ENCODE data around the gene TP53.
A peak's percentile ranks its signal among the peaks of the same experiment; 100 is the strongest.

The TP53 gene

DNA sequence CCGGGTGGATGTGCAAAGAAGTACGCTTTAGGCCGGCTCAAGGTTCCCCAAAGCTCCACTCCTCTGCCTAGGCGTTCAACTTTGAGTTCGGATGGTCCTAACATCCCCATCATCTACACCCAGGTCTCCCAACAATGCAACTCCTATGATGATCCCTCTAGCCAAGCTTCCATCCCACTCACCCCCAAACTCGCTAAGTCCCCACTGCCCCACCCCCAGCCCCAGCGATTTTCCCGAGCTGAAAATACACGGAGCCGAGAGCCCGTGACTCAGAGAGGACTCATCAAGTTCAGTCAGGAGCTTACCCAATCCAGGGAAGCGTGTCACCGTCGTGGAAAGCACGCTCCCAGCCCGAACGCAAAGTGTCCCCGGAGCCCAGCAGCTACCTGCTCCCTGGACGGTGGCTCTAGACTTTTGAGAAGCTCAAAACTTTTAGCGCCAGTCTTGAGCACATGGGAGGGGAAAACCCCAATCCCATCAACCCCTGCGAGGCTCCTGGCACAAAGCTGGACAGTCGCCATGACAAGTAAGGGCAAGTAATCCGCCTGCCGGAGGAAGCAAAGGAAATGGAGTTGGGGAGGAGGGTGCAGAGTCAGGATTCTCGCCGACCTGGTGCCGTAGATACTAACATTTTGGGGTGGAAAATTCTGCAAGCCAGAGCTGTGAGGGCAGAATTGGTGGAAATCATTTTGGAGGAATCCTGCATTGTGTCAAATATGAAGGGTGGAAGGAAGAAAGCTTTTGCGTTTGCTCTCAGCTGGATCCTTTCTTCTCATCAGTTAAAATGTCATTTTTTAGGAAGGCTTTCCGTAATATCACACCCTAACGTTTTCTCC lies at the start of gene TP53:
TSS of gene TP53 (minus strand) at position 419 of the 836 bp plus-strand sequence. CDS start 10,896 bp downstream, outside the sequence.
- peak; percentile 90 for DNase-seq

DNA sequence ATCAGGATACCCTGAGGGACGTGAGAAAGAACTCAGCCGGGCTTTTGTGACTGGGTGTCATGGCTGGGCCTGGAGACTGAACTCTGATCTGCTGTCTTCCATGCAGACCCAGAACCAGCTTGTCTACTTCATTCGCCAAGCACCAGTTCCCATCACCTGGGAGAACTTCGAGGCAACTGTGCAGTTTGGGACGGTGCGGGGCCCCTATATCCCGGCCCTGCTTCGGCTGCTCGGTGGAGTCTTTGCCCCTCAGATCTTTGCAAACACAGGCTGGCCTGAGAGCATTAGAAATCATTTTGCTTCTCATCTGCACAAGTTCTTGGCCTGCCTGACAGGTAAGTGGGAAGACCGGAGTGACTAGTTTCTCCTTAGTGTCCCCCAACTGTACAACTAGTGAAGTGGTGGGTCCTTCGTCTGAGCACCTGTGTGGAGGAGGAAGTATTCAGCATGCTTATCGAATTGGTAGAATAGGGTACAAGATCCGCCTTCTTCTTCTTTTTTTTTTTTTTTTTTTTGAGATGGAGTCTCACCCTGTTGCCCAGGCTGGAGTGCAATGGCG lies 45.8 kb upstream of the TP53 start:
- no peak for DNase-seq

DNA sequence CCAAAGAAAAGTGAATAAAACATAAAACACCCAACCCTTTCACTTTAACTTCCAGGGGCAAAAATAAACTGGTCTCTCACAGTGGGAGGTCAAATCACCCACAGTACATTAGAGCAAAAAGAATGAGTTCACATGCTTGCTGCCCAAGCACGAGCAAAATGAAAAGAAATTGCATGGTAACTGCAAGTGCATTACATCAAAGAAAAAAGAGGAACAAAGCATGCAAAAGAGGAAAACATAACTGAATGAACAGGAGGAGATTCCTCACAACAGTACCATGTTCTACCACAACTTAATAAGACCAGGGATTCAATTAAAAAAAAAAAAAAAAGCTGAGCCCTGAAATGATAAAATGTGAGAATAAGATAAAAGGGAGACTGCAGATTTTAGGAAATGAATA lies 42.5 kb upstream of the TP53 start:
- no peak for DNase-seq

DNA sequence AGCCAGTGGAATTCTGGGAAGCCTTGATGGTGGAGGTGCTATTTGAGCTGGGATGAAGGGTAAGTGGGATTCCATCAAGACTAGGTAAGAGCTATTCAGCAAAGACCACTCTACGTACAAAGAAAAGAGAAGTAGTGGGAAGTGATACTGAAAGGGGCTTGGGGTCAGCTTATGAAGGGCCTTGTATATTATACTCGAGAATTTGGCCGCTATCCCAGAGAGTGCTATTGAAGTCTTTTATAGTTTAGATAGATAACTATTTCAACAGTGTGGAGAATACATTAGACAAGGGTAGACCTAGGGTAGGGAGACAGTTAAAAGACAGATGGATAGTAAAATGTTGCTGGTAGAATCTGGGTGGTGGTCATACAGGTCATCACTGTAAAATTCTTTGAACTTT lies 40.6 kb upstream of the TP53 start:
- no peak for DNase-seq

DNA sequence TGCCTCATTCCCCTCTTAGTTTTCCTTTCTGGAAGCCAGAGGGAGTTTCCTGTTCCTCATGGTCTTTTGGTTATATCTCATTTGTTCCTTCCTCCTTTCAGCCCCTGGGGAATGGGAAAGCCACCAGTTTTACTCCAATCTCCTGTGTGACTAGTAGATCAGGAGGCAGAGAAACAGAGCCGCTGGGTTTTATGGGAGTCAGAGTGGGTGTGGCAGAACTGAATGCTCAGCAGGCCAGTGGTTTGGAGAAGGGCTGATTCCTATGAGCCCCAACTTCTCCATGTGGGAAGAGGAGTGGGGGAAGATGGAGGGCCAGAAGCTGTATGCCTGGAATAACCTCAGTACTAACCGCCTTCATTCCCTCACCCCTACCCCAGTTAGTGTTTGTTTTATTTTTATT lies 34.3 kb upstream of the TP53 start:
- no peak for DNase-seq

DNA sequence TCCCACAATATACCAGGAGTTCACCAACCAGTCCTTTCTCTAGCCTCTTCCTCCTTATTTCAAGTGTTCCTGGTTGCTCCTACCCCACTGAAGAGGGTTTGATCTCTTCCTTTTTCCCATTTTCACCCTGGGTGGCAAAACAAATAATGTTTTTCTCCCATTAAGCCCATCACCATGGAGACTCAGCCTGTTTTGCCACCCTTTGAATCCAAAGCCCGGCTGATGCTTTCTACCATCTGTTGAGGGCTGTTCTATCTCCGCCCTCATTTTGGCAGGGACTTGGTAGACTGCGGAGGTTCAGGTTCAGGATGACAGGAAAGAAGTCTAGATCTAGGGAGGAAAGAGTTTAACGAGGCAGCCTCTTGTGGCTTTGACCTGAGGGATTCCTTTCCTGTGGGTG lies 32.8 kb upstream of the TP53 start:
- DNase-seq, result no peak

DNA sequence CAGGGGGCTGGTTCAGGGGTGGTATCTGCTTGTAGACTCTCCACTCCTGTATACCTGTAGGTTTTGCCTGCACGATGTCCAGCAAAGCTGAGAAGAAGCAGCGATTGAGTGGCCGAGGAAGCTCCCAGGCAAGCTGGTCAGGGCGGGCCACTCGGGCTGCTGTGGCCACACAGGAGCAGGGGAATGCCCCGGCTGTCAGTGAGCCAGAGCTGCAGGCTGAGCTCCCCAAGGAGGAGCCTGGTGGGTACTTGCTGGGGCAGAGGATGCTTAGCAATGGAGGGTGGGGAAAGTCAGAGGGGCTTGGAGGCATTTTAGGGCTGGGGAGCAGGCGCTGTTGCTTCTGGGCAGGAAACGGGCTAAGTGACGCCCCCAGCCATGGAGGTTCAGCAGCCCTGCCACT lies 32.4 kb upstream of the TP53 start:
- DNase-seq, result no peak

DNA sequence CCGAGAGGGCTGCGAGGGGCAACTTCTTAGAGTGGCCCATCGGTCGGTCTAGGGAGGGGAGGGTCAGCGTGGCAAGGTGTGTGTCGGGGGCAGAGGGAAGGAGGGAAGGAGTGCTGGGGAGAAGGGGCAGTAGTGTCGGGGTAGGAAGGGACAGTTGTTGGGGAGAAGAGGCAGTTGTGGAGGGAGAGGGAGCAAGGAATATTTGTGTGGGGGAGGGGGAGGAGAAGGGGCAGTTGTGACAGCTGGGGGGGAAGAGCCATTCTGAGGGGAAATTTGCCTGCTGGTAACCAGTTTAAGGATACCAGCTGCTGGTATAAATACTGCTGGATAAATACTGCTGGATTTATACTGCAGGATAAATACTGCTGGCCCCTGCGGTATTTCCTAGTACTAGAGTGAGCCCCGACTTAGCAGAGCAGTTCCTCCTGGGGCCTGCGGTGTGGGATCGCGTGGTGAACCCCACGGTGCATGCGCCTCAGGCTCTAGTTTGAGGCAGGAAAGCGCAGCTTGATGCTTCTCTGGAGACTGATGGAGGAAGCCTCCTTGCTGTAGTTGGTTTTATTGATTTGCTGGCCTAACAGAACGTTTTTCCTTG lies 30.6 kb upstream of the TP53 start:
- peak; percentile 13 for DNase-seq

DNA sequence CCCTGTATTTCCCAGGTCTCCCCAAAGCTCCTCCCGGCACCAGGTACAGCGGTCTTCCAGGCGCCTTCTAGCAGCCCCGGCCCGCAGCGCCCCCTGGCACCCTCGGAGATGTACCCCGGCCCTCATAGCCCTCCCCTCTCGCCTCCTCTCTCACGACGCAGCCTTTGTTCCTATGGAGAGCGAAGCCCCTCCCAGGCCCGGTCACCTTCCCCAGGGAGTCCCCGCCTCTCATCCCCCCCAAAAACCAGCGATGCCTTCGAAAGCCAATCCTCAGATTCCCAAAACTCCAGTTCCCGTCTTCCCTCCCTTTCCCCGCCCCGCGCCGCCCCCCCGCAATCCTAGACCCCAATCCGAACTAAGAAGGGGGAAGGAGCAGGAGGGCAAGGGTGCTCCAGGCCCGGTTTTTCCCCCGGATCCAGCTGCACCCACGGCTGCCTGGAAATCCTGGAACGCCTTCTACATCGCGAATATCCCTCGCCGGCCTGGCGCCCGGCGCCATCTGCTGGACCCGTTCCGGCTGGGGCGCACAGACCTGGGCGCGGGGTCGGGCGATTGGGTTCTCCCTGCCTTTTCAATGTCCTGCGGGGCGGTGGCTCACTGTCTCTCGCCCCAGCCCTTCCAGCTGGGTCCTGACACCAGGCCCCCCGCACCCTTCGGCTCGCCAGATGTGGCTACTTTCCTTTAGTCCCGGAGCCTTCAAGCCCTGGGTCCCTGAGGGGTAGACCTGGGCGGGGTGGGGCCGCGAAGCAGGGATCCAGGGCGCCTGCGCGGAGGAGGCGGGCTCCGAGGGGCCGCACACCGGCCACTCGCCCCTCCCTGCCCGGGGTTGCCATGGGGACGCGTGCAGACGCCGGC lies 29.8 kb upstream of the TP53 start, which contains the start of gene DNAH2:
TSS of gene DNAH2 (plus strand) at position 844 of the 855 bp plus-strand sequence. CDS start 1,991 bp downstream, outside the sequence.
- DNase-seq, result peak; percentile 12

DNA sequence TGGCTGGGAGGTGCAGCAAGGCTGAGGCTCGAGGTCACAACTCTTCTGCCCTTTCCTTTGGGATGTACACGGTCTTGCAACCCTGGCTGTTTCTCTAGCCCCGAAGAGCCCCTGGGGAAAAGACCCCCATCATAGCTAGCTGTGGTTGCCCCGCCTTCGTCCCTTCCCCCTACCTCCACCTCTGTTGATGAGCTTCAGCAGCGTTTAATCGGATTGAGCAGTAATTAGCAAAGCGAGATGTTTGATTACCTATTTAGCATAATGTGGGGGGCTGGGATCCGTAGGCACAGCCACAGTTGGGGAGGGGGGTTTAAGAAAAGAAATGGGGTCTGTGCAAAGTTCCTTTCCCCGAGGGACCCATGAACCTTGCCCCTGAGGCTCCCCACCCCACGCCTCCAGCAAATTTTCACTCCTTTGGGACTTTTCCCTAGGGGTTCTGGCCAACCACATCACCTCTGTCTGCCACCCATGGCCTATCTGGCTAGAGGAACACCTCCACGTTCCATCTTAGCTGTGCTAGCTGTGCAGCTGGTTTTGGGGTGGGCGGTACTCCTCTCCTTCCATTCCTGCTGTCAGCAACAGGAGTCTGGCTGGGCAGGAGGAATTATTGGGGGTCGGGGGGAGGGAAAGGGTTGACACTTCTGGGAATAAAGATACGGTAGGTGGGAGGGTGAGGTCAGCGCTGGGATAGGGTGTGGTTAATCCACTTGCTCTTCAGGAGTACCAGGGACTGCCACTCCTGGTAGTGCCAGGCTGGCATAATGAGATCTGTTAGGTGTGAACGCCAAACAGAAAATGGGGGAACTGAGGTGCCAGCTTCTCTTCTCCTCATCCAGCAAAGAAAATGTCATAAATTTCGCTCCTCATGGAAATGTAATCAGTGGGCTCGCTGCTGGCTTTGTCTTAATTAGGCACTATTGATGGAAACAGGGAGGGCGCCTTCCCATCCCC lies 28.9 kb upstream of the TP53 start:
- DNase-seq, result no peak

DNA sequence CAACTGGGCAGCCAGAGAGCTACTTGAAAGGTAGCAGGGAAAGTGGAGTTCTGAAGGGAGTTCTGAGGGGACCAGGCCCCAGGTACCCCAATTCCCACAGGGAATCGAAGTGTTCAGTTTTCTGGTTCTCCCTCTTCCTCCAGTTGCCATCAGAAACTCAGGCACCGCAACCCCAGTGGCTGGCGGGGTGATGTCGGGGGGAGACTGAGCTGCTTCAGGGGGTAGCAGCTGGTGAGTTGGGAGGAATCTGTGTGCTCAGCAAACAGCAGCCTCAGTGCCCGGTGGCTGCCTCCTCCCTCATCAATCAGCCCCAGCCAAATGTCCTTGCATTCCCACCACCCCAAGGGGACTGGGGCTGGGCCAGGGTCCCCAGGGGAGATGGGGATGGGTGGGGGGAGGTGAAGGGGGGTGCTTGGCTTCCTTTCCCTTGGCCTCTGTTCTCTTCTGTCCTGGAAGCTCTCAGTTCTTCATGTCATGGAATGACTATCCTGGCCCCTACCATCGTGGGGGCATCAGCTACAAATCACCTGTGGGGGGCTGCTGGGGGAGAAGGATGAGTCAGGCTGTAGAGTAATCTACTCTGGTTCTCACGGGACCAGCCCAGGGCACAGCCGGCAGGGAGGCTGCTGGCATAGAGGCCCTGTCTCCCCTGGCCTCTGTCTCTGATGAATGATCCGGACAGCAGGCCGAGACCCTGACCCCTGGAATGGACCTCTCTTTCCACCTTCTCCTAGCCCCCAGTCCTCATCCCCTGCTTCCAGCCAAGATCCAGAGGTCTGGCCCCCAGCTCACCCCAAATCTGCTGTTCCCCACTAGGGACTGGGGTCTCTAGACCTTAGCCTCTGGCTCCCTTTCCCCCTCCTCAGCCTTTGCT lies 27.7 kb upstream of the TP53 start:
- no peak for DNase-seq

DNA sequence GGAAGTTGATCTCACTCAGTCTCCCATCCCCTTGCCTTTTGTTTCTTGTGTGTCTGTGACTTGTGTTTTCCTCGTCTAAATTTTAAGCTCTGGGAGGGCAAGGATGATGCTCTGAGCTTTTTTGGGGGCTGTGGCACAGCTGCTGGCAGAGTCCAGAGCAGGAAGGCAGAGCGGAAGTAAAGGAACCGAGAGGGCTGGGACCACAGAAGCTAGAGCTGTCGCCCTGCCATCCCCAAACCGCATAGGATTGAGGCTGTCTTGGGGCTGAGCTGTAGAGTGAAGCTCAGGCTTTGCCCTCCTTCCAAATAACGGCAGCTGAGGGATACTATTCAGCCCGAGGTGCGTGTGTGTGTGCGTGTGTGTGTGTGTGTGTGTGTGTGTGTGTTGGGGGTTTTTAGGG lies 26.5 kb upstream of the TP53 start:
- no peak for DNase-seq

DNA sequence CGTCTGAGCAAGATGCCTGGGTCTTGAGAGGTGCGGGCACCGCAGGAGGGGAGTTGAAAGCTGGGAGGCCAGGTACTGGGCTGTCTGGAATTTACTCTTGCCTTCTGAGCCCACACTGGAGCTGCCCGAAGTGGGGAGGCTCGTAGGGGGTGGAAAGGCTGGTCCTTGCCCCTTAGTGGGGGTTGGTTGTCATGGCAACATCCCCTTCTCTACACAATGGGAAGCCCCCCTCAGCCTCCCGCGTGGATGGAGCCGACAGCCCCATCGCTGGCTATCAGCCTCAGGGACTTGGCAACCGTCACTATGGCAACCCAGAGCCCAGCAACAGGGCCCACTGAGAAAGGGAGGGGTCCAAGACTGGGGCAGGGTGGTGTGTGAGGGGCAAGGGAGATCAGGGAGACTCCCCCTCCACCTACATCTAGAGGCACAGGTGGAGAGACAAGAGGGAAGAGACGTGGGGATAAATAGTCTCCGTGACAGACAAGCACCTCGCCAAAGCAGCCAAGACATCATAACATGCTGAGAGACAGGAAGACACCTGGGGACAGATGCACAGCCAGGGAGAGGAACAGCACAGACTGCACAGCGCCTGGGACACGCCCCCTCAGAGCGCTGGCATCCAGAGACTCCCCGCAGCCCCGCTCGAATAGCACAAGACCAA lies 25.0 kb upstream of the TP53 start:
- DNase-seq, result no peak

DNA sequence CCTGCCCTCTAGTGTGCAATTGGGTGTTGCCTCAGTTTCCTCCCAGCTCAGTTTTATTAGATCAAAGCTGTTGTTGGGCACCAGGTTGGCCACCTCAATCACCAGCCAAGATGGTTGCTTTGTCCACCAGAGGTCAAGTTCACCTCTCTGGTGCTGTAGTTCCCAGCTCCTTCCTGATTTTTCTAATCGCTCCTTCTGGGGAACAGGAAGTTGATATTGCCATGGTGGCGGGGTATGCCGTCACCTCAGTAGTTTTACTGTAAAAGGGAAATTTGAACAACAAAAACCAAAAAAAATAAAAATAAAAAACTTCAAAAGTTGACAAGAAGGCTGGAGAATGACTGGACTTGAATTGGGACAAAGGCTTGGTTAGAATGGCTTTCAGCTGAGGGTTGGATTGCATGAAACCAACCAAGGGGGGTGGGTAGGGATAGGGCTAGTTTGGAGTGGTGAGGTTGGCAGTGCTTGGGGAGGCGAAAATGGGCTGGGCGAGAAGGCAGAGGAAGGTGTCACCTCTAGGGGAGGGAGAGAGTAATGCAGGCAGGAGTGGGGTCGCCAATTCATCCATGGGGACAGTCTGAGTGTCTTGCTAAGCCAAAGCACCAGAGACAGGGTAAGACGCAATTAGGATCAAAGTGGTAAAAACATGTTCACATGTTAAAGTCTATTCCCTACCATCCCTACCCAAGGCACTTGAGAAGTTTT lies 23.9 kb upstream of the TP53 start:
- no peak for DNase-seq

DNA sequence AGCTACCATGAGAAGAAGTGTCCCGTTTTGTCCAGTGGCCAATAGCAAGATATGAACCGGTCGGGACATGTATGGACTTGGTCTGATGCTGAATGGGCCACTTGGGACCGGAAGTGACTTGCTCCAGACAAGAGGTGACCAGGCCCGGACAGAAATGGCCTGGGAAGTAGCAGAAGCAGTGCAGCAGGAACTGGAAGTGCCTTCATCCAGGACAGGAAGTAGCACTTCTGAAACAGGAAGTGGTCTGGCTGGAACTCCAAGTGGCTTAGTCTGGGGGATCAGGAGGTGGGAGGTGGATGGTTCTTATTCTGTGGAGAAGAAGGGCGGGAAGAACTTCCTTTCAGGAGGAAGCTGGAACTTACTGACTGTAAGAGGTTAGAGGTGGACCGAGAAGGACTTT lies 23.0 kb upstream of the TP53 start:
- no peak for DNase-seq

DNA sequence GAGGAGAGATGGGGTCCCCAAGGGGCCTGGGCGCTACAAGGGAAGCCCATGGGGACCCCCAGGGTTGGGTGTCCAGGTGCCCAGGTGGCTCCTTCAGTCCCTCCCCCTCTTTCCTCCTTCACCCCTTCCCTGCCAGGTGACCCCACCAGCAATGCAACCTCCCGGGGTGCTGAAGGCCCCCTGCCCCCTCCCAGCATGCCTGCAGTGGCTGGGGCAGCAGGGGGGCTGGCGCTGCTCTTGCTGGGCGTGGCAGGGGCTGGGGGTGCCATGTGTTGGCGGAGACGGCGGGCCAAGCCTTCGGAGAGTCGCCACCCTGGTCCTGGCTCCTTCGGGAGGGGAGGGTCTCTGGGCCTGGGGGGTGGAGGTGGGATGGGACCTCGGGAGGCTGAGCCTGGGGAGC lies 21.7 kb upstream of the TP53 start:
- no peak for DNase-seq

DNA sequence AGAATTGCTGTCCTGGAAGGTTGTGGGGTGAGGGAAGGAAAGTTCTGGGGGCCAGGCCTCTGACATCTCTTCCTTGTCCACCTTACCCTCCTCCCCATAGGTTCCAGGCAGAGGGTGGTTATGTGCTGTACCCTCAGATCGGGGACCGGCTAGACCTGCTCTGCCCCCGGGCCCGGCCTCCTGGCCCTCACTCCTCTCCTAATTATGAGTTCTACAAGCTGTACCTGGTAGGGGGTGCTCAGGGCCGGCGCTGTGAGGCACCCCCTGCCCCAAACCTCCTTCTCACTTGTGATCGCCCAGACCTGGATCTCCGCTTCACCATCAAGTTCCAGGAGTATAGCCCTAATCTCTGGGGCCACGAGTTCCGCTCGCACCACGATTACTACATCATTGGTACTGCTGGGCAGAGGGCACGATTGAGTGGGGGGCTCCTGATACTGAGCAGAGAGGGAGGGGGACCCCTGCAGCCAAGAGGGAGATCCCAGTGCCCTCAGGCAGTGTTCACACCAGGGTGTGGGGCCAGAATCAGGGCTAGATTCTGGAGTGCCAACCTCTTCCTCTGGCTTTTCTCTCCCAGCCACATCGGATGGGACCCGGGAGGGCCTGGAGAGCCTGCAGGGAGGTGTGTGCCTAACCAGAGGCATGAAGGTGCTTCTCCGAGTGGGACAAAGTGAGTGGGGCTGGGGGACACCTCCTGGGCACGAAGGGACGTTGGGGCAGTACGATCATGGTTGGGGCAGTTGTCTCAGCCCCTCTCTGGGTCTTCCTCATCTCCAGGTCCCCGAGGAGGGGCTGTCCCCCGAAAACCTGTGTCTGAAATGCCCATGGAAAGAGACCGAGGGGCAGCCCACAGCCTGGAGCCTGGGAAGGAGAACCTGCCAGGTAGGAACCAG lies 20.8 kb upstream of the TP53 start:
- no peak for DNase-seq

DNA sequence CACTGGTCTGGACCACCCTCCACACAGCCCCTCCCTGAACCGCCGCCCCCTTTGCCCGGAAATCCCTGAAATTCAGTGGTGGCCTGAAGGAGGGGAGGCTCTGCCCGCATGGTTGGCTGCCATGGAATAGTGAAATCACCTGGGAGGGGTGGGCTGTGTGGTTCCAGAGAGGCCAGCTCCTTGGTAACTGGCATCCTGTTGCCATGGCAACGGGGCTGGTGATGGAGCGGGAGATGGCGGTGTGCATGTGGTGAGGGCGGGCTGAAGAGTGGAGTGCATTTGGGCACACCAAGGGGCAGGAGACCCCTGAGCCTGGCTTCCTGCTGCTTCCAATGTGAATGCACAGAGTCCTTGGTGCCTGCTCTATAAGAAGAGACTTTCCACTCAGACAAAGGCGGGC lies 20.2 kb upstream of the TP53 start:
- no peak for DNase-seq
